ENCODE measurements around the gene ZNF133.

DNA sequence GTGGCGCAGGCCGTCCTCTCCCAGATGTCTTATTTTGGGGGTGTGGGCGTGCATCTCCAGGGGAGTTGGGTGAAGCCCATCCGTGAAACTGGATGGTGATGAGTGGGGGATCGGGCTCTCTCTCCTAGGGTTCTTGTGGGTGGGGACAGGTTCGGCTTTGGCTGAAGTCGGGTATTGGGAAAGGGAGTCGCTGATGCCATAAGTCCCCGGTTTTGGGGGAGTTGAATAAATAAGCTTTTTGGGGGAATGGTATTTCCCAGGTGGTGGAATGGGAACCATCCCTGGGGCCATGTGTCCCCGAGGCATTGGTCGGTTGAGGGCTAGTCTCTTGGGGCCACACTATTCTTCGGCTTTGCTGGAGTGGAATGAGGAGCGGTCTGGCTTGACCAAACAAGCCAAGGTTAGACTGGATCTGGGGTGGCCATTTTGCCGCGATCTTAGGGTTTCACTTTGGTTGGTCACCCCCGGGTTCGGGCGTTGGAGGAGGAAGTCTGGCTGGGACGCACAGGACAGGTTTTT is 481 bp downstream of the ZNF133 start:
- TF ChIP-seq CTCF (IDR thresholded peaks at IDR 0.05) (no peak), EZH2 (IDR thresholded peaks at IDR 0.05; ENCODE audit: borderline replicate concordance, insufficient read depth, low read depth, low read length, poor library complexity, severe bottlenecking) (no peak)
